ENCODE data around the gene GLB1L2.

The GLB1L2 gene

DNA sequence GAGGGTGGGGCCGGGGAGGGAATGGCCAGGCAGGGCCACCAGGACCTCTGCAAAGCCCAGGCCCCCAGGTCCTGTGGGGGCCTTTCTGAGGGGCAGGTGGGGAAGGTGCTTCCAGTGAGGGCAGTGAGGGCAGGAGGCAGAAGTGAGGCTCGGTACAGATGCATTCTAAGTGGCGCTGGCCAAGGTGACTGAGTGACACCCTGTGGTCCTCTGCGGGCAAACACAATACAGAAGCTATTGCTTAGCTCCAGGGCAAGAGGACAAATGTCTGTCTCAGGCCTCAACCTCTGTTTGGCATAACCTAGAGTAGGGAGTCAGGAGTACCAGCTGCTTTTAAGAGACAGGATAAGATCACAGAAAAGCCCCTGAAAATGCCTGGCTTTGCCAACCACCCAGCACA is 49.0 kb downstream of the GLB1L2 start:
- no peaks in the 10 kb centered on the region for H3K36me3 Mint-ChIP-seq
- H3K9me3 Mint-ChIP-seq, result no peaks in the 10 kb centered on the region
- peaks cover 4% of the 10 kb centered on the region for H3K27me3 Mint-ChIP-seq
- H3K4me3 Mint-ChIP-seq, result no peak overlapping the region
- H3K4me1 Mint-ChIP-seq, result peaks cover 2% of the 10 kb centered on the region
- H3K27ac Mint-ChIP-seq, result no peak overlapping the region

DNA sequence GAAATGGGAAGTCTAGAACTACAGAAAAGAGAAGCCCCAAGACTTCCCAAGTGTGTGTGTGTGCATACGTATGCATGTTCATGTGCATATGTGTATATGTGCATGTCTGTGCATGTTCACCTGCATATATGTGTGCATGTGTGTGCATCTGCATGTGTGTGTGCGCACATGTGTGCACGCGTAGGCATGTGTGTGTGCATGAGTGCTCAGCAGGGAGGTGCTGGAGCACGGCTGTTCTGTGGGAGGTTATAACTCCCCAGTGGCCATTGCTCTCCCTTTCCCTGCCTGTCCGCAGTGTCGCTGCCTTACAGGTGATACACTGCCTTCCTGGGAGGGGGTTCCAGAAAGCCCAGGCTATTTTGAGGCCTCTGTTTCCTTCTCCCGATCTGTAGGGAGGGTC is 50.5 kb downstream of the GLB1L2 start:
- Mint-ChIP-seq H3K4me1 (peaks cover 16% of the 10 kb centered on the region), H3K27me3 (peaks cover 6% of the 10 kb centered on the region), H3K27ac (no peak overlapping the region), H3K36me3 (no peaks in the 10 kb centered on the region), H3K9me3 (no peaks in the 10 kb centered on the region), H3K4me3 (no peak overlapping the region)

DNA sequence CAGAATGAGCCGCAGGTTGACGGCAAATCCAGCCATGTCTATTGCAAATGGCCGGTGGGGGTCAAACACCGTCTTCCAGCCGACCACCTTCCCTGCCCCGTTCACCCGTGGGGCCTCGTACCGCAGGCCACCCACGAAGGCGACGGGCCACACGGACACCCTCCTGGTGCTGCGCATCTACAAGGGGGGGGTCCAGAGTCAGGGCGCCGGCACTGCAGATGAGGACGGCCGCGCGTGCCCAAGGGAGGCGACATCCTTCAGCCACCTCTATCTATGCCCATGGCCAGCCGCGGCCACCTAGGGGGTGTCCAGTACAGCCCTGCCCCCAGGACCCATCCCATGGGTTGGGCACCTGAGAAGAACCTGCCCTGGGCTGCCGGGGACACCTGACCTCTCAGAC is 51.0 kb downstream of the GLB1L2 start:
- no peak overlapping the region for H3K4me3 Mint-ChIP-seq
- H3K9me3 Mint-ChIP-seq, result no peaks in the 10 kb centered on the region
- H3K27me3 Mint-ChIP-seq, result peaks cover 6% of the 10 kb centered on the region

DNA sequence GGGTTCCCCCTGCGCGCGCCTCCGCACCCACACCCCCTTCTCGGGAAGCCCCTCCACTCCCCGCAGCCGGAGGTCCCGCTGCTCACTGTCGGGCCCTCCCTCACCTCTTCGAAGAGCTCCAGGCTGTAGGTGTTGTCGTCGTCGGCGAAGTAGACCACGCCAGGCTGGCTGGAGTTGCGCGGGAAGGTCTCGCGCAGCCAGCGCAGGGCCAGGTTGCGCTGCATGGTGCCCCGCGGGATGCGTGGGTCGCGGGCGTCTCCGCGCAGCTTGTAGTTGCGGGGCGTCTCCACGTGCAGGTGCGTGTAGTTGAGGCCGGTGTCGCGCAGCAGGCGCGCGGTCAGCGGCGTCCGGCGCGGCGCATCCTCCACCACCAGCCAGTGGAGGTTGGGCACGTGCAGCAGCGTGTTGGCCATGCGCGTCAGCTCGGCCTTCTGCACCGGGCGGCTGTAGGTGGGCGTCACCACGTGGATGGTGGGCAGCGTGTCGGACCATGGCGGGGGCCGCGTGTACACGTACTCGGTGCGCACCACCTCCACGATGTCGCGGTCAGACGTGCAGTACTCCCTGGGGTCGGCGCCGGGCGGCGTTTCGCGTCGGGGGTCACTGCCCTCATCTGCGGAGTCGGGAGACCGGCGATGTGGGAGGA is 51.9 kb downstream of the GLB1L2 start:
- Mint-ChIP-seq H3K36me3 (no peaks in the 10 kb centered on the region), H3K27ac (no peak overlapping the region), H3K4me1 (peaks cover 18% of the 10 kb centered on the region), H3K9me3 (no peaks in the 10 kb centered on the region), H3K4me3 (no peak overlapping the region), H3K27me3 (peaks cover 7% of the 10 kb centered on the region)

More for the DNA sequence above, 51.0 kb downstream of the GLB1L2 start:
- H3K36me3 Mint-ChIP-seq, result no peaks in the 10 kb centered on the region
- peaks cover 18% of the 10 kb centered on the region for H3K4me1 Mint-ChIP-seq
- no peak overlapping the region for H3K27ac Mint-ChIP-seq

DNA sequence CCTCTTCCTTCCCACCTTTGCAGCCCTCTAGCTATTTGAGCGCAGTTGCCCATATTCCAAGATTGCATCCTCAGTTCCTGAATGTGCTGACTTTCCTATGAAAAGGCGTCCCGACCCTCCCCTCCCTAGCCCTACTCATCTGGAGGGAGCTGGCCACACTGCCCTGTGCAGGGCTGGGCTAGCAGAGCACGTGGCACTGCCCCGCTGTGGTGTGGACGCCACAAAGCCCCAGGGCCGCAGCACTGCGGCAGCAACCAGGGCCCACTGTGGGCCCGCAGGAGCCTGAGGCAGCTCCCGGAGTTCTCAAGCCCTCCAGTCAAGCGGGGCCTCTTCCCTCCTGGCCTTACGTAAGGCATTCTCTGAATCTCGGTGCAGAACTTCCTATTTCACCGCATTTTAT is 52.6 kb downstream of the GLB1L2 start:
- Mint-ChIP-seq H3K36me3 (no peaks in the 10 kb centered on the region), H3K4me1 (peaks cover 18% of the 10 kb centered on the region), H3K27ac (no peak overlapping the region), H3K9me3 (no peaks in the 10 kb centered on the region), H3K27me3 (peaks cover 7% of the 10 kb centered on the region), H3K4me3 (no peak overlapping the region)

DNA sequence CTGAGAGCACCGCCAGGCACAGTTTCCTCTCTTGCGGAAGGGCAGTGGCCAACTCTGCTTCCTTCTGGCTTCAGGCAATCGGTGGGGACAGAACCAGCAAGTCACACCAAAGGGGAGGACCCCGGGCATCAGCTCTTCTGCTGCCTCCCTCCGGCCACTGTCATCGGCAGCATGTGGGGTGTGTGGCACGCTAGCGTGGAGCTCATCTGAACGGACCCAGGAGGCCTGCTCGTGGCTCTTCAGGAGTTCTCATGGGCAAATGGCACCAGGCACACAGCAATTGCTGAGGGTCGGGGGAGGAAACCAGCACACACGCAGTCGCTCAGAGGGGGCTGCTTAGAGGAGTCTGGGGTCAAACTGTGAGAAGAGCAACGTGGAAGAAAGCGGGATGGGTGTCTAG is 53.4 kb downstream of the GLB1L2 start:
- Mint-ChIP-seq H3K4me1 (peaks cover 18% of the 10 kb centered on the region), H3K9me3 (no peaks in the 10 kb centered on the region), H3K36me3 (no peaks in the 10 kb centered on the region)

DNA sequence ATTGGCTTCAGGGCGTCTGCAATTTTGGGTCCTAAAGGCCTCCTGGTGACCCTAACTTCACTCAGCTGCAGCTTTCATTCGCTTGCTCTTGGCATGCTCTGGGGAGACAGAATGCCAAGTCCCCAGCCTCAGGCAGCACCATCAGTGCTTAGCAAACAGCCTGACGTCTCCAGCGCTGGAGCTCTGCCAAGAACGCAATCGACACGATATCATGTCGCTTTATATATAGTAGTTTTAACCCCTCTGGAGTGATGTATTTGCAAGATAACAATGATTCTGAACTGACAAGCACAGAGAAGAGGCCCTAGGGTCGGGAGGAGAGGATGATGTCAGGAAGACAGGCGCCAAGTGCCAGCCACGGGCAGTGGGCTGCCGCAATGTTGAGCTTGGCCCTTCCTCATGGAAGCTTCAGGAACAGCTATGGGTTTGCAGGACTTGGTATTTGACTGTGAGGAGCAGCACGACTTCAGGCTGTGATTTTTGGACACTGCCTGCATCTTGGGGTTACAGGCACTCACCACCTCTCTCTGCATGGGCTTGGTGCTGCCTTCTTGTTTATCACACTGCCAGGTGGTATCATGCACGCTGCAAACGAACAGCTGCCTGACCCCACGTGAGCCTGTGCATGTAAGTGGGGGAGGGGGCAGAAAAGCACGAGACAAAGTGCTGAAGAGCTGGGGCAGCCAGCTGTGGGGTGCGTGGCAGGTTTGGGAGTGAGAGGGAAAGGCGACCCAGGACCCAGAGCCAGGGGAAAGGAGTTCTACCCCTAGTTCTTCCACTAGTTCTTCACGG is 54.2 kb downstream of the GLB1L2 start:
- Mint-ChIP-seq H3K27me3 (peaks cover 7% of the 10 kb centered on the region), H3K27ac (no peak overlapping the region), H3K4me3 (no peak overlapping the region), H3K4me1 (peaks cover 18% of the 10 kb centered on the region), H3K36me3 (no peaks in the 10 kb centered on the region), H3K9me3 (no peaks in the 10 kb centered on the region)

More for the DNA sequence above, 53.4 kb downstream of the GLB1L2 start:
- no peak overlapping the region for H3K4me3 Mint-ChIP-seq
- no peak overlapping the region for H3K27ac Mint-ChIP-seq
- peaks cover 7% of the 10 kb centered on the region for H3K27me3 Mint-ChIP-seq

DNA sequence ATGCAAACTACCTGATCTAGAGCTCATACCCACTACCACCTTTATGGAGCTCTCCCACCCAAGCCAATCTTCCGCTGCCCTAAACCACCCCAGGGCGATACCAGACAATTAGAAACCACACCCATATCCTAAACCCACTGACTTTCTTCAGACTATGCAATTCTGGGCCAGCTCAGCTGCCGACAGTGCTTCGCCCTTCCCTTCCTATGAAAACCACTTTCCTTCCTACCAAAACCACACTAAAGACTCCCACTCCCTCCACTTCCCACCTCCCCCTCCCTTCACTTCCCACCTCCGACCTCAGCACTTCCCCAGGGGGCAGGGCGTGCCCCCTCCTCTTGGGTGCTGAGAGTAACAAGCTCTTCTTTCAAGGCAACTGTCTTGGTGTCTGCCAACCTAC is 55.2 kb downstream of the GLB1L2 start:
- Mint-ChIP-seq H3K4me1 (peaks cover 18% of the 10 kb centered on the region), H3K27me3 (peaks cover 7% of the 10 kb centered on the region), H3K36me3 (no peaks in the 10 kb centered on the region), H3K4me3 (peak overlapping the region; percentile 0), H3K9me3 (no peaks in the 10 kb centered on the region), H3K27ac (no peak overlapping the region)

DNA sequence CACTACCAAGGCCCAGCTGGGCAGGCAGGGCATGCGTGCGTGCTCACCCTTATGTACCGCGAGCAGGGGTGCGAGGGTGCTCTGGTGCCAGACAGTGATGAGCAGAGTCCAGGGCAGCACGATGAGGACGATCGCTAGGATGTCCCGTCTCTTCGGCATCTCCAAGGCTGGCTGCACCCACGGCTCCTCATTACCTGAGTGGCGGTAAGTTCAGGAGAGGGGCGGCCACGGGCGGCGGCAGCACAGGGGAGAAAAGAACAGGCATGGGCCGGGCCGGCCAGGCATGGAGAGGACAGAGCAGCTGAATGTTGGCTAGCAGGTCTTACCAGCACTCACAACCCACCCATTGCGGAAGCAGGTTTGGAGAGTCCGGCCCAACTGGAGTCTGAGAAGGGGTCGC is 55.7 kb downstream of the GLB1L2 start:
- H3K4me3 Mint-ChIP-seq, result no peak overlapping the region
- peaks cover 18% of the 10 kb centered on the region for H3K4me1 Mint-ChIP-seq
- H3K27me3 Mint-ChIP-seq, result peaks cover 7% of the 10 kb centered on the region
- no peak overlapping the region for H3K27ac Mint-ChIP-seq
- H3K36me3 Mint-ChIP-seq, result no peaks in the 10 kb centered on the region
- no peaks in the 10 kb centered on the region for H3K9me3 Mint-ChIP-seq

DNA sequence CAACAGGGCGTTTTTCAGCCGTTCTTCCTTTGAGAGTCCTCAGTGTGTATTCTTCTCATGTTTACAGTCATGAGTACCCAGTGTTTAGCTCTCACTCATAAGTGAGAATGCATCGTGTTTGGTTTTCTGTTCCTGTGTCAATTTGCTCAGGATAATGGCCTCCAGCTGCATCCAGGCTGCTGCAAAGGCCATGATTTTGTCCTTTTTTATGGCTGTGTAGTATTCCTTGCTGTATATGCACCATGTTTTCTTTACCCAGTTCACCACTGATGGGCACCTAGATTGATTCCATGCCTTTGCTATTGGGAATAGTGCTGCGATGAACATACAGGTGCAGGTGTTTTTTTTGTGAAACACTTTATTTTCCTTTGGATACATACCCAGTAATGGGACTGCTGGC is 56.8 kb downstream of the GLB1L2 start:
- Mint-ChIP-seq H3K4me1 (peaks cover 18% of the 10 kb centered on the region), H3K27ac (no peak overlapping the region)

DNA sequence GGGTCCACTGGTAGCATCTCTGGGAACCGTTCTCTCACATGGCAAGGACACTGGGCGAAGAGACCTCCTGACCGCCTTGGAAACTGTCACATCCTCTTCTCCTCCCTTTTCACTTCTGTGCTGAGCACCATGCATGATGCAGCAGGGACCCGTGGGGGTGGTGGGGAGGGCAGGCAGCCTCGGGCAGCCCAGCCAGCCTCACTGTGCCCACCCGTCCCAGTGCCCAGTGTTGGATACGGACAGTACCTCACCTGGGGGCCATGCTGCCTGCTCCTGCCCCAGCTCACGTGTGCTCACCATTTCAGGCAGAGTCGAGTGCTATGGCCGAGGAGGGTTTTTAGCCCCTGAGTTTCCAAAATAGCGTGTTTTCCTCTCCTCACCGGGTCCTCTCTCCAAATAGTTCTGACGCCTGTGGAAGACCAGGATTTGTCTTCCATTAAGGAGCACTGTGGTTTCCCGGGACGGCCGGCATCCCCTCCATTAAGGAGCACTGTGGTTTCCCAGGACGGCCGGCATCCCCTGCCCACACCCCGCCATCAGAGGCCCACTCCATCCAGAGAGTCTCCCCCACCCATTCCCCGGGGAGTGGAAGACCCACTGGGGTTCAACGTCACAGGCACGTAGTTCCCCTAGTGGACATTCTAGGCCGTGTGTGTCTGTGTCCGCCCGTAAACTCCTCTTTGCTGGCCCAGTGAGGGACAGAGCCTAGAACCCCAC is 57.8 kb downstream of the GLB1L2 start:
- no peak overlapping the region for H3K4me3 Mint-ChIP-seq
- H3K27ac Mint-ChIP-seq, result no peak overlapping the region
- H3K4me1 Mint-ChIP-seq, result peaks cover 18% of the 10 kb centered on the region

More for the DNA sequence above, 56.8 kb downstream of the GLB1L2 start:
- H3K4me3 Mint-ChIP-seq, result no peak overlapping the region
- no peaks in the 10 kb centered on the region for H3K9me3 Mint-ChIP-seq
- no peaks in the 10 kb centered on the region for H3K36me3 Mint-ChIP-seq
- peaks cover 7% of the 10 kb centered on the region for H3K27me3 Mint-ChIP-seq

DNA sequence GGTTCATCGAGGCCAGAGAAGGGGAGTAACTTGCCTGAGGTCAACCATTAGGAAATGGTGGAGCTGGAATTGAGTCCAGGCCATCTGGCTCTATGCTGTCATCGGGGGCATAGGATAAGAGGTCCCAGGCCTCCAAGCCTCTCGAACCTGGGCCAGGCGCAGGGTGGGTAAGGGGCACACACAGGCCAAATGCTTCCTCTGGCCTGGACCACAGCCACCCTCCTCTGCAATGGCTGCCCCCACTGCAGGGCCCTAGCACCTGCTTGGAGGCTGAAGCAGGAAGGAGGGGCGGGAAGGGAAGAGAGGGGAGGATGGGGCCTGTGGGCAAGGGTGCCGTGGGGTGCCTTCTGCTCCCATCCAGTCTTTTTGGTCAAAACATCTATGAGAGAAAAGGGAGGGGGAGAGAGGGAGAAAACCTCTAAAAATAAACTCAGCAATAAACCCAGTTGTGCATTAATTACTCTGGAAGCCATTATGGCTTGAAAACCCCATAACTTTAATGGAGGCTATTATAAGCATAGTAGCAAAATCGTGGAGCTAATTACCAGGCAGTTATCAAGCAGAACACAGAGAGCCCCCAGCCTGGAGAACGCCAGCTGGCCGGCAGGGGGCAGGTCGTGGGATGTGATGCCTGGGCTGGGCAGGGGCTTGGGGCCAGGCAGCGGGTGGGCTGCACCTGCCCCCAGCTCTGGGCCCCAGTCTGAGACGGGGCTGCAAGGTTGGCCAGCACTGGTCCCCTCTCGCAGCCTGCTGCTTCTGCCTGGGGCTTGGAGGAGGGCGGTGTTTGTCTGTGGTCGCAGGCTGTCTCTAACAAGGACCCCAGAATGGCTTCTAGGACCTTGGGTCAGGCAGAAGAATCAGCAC is 59.1 kb downstream of the GLB1L2 start:
- H3K9me3 Mint-ChIP-seq, result no peaks in the 10 kb centered on the region
- peaks cover 15% of the 10 kb centered on the region for H3K4me1 Mint-ChIP-seq
- H3K36me3 Mint-ChIP-seq, result no peaks in the 10 kb centered on the region
- no peak overlapping the region for H3K27ac Mint-ChIP-seq
- no peak overlapping the region for H3K4me3 Mint-ChIP-seq
- H3K27me3 Mint-ChIP-seq, result peaks cover 4% of the 10 kb centered on the region

More for the DNA sequence above, 57.8 kb downstream of the GLB1L2 start:
- Mint-ChIP-seq H3K27me3 (peaks cover 6% of the 10 kb centered on the region), H3K9me3 (no peaks in the 10 kb centered on the region), H3K36me3 (no peaks in the 10 kb centered on the region)

DNA sequence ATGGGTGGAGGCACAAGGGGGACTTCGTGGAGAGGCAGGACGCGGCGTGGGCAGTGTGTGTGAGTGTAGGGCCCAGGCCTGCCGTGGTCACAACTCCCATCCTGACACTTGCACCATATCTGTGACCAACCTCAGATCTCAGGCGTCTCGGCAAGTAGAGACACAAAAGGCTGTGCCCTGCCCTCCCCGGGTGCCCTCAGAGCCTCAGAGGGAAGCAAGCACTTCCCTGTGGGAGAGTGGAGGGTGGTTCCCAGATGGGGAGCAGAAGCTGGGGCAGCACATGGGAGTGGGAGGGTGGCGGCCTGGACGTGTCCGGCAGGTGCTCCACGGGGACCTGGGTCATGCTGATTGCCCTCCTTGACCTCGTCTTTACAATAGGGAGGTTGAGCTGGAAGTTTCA is 59.9 kb downstream of the GLB1L2 start:
- peaks cover 1% of the 10 kb centered on the region for H3K27me3 Mint-ChIP-seq
- H3K27ac Mint-ChIP-seq, result no peak overlapping the region
- H3K4me3 Mint-ChIP-seq, result no peak overlapping the region
- H3K36me3 Mint-ChIP-seq, result no peaks in the 10 kb centered on the region
- peaks cover 8% of the 10 kb centered on the region for H3K4me1 Mint-ChIP-seq
- no peaks in the 10 kb centered on the region for H3K9me3 Mint-ChIP-seq

DNA sequence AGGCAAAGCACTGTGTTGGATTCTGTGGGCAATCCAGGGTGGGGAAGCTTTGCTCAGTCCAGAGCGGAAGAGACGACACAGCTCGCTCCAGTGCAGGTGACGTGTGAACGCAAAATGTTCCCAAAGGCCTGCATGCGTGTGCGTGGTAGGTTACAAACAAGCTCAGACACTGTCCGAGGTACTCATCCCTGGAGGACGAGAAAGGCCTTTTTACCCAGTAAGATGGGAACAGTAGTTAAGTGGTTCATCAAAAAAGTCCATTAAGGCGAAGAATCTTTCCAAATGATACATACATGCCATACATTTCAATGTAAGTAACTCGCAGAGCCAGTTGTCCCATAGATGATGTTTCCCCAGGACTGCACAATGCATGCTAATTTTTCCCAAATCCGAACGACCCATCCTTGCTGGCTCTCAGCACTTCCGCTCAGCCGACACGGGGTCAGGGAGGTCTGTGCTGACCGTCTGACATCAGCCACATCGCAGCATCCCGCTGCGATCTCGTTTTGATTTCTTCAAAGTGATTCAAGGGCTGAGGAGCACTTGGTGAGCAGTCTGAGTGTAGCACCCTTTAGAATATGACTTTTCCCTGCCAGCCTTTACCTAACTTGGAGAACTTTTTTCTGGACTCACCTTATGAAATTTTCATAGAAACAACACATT is 61.3 kb downstream of the GLB1L2 start:
- Mint-ChIP-seq H3K4me1 (no peaks in the 10 kb centered on the region), H3K4me3 (no peak overlapping the region), H3K27ac (no peak overlapping the region), H3K27me3 (peaks cover 3% of the 10 kb centered on the region), H3K9me3 (no peaks in the 10 kb centered on the region), H3K36me3 (no peaks in the 10 kb centered on the region)

DNA sequence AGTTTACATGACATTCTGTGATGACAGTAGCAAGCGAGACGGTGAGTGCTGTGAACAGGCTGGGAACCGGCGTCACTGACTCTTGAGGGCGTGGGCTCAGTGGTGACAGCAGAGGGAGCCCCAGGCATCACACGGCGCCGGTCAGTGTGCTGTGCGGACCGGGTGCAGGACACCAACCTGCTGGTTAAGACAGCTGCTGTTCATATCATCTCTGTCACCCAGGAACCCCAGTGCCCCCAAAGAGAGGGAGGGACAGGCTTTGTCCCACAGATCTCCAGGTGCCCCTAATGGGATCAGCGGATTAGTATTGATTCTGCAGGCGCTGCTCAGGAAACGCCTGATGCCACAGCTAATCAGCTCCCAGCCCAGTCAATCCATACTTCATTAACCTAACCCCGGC is 61.9 kb downstream of the GLB1L2 start:
- Mint-ChIP-seq H3K4me1 (no peaks in the 10 kb centered on the region), H3K4me3 (no peak overlapping the region), H3K27me3 (peaks cover 3% of the 10 kb centered on the region), H3K36me3 (no peaks in the 10 kb centered on the region), H3K27ac (no peak overlapping the region), H3K9me3 (no peaks in the 10 kb centered on the region)
